HepG2 (cell line): ENCODE measurements around the gene COL8A1. TPM values are rescaled to one million over a fixed set of nuclear protein-coding genes. Genes with fewer than 3 reads are reported as not detected.

ENCODE experiments used
- ATAC-seq: fragments of 200-7000 bp; cut with Tn5 transposase; 3 replicates; pipeline ENCODE4 v1.9.1; 2020; ENCODE audit warnings: mild to moderate bottlenecking, moderate library complexity
- BruUV-seq: library from RNA; stranded (reverse); fragments of 400-500 nt; replicated peaks from 2 replicates; lab custom pipeline; 2021; lab: Mats Ljungman, UMichigan
- CTCF ChIA-PET: fragments of 300-600 bp; formaldehyde crosslinking; extraction: SDS; loops from one replicate; lab custom pipeline; 2021; ENCODE audit warnings: low total read pairs, inconsistent platforms, low intra/inter-chr PET ratio; lab: Yijun Ruan, JAX
- POLR2A ChIA-PET: fragments of 350-600 bp; sonication (Branson Sonifier 250); formaldehyde crosslinking; loops from one replicate; lab custom pipeline; 2020; ENCODE audit warnings: antibody characterized with exemption, inconsistent platforms; lab: Yijun Ruan, JAX
- DNase-seq: peaks from one replicate; pipeline ENCODE4 v3.0.0-alpha.2; 2015; ENCODE audit warnings: low spot score
- FAIRE-seq: peaks from 3 replicates; lab custom pipeline; 2011; peaks lifted over from hg19 to GRCh38; lab: Jason Lieb, UNC
- H2AFZ ChIP-seq: one replicate; pipeline ENCODE4 v1.6.1; 2011; ENCODE audit warnings: low read length, inconsistent platforms
- H3K27ac ChIP-seq: fragments of 300-600 bp; 3 replicates; pipeline ENCODE4 v1.8.0; 2011; ENCODE audit warnings: mixed run types, mild to moderate bottlenecking, mixed read lengths, low read length, inconsistent platforms; ENCODE audit not compliant: insufficient read depth; ENCODE audit errors: extremely low read length
- H3K27me3 ChIP-seq, 2 experiments: fragments of 200-600 bp in 1 of 2; 2 replicates in 1 of 2; 3 replicates in 1 of 2; pipeline versions ENCODE4 v1.6.0 to v1.8.0; 2011; ENCODE audit warnings: low read length in 2 of 2, mild to moderate bottlenecking in 2 of 2, moderate library complexity in 2 of 2, inconsistent platforms in 1 of 2; ENCODE audit not compliant: insufficient read depth in 2 of 2, control insufficient read depth in 1 of 2
- H3K36me3 ChIP-seq, 2 experiments: fragments of 200-600 bp in 1 of 2; replicated peaks in 1 of 2; 2 replicates in 1 of 2; 3 replicates in 1 of 2; pipeline versions ENCODE4 v1.5.1 to v1.8.0; 2011; ENCODE audit warnings: low read length in 2 of 2, inconsistent platforms in 1 of 2; ENCODE audit not compliant: insufficient read depth in 2 of 2, control insufficient read depth in 1 of 2
- H3K4me1 ChIP-seq: 2 replicates; pipeline ENCODE4 v1.5.1; 2012; ENCODE audit warnings: low read length, inconsistent platforms; ENCODE audit not compliant: insufficient read depth
- H3K4me2 ChIP-seq: 2 replicates; pipeline ENCODE4 v1.6.0; 2011; ENCODE audit warnings: low read depth, low read length, inconsistent platforms
- H3K4me3 ChIP-seq, 3 experiments: fragments of 200-600 bp in 1 of 3; sonication (generic), shearing (Covaris generic) in 1 of 3; replicated peaks in 1 of 3; 2 replicates each; pipeline ENCODE4 v1.5.1; 2011 to 2016; ENCODE audit warnings: low read length in 3 of 3, inconsistent platforms in 2 of 3, low read depth in 2 of 3, mild to moderate bottlenecking in 2 of 3, control low read depth in 1 of 3, mixed read lengths in 1 of 3; ENCODE audit not compliant: insufficient read depth in 1 of 3
- H3K79me2 ChIP-seq: one replicate; pipeline ENCODE4 v1.6.1; 2011; ENCODE audit warnings: low read length, inconsistent platforms; ENCODE audit not compliant: insufficient read depth
- H3K9ac ChIP-seq: 2 replicates; pipeline ENCODE4 v1.6.0; 2011; ENCODE audit warnings: mild to moderate bottlenecking, low read depth, low read length, inconsistent platforms; ENCODE audit not compliant: insufficient read depth
- H3K9me3 ChIP-seq: 2 replicates; pipeline ENCODE4 v1.5.1; 2012; ENCODE audit warnings: mild to moderate bottlenecking, low read length
- H4K20me1 ChIP-seq: 2 replicates; pipeline ENCODE4 v1.6.0; 2011; ENCODE audit warnings: inconsistent platforms, mild to moderate bottlenecking, low read length, moderate library complexity; ENCODE audit not compliant: insufficient read depth
- CREB1 ChIP-seq, 2 experiments: fragments of 450-650 bp in 1 of 2; IDR thresholded peaks; 2 replicates each; pipeline ENCODE4 v1.6.1; 2016 to 2017; ENCODE audit warnings: control low read depth in 1 of 2, mild to moderate bottlenecking in 1 of 2, missing compliant biosample characterization in 1 of 2, missing genetic modification characterization in 1 of 2
- GATAD1 ChIP-seq: IDR thresholded peaks from 2 replicates; pipeline ENCODE4 v1.6.1; 2016; ENCODE audit warnings: missing genetic modification reagents, missing compliant biosample characterization
- JUNB ChIP-seq: sonication (generic); formaldehyde crosslinking; IDR thresholded peaks from 2 replicates; pipeline ENCODE4 v1.8.0; 2022; ENCODE audit warnings: missing genetic modification reagents, mild to moderate bottlenecking, borderline replicate concordance
- KAT8 ChIP-seq: IDR thresholded peaks from 2 replicates; pipeline ENCODE4 v1.6.1; 2016; ENCODE audit warnings: missing genetic modification reagents, missing compliant biosample characterization
- MIXL1 ChIP-seq: IDR thresholded peaks from 2 replicates; pipeline ENCODE4 v1.6.1; 2016
- NCOA1 ChIP-seq: sonication (generic); formaldehyde crosslinking; IDR thresholded peaks from 2 replicates; pipeline ENCODE4 v1.9.0; 2021; ENCODE audit warnings: missing genetic modification reagents
- NFE2L1 ChIP-seq: sonication (generic); formaldehyde crosslinking; IDR thresholded peaks from 2 replicates; pipeline ENCODE4 v1.4.0; 2020; ENCODE audit warnings: missing genetic modification reagents, mild to moderate bottlenecking, borderline replicate concordance
- PITX1 ChIP-seq: sonication (generic); formaldehyde crosslinking; IDR thresholded peaks from 2 replicates; pipeline ENCODE4 v1.5.1; 2020; ENCODE audit warnings: mild to moderate bottlenecking, missing genetic modification reagents
- RAD51 ChIP-seq: fragments of 450-650 bp; IDR thresholded peaks from 2 replicates; pipeline ENCODE4 v1.6.1; 2016; ENCODE audit warnings: borderline replicate concordance
- SMYD3 ChIP-seq: sonication (generic); formaldehyde crosslinking; IDR thresholded peaks from 2 replicates; pipeline ENCODE4 v1.8.1; 2023; ENCODE audit warnings: mild to moderate bottlenecking, missing genetic modification reagents
- ZNF768 ChIP-seq: sonication (generic); formaldehyde crosslinking; IDR thresholded peaks from 2 replicates; pipeline ENCODE4 v1.4.0; 2020; ENCODE audit warnings: missing genetic modification reagents
- ZNF850 ChIP-seq: sonication (generic); formaldehyde crosslinking; conservative IDR thresholded peaks from 2 replicates; pipeline ENCODE4 v1.9.0; 2021; ENCODE audit warnings: mild to moderate bottlenecking, missing genetic modification reagents
- WGBS: methylation state at CpG from one replicate; pipeline ENCODE4 v1.1.6; 2017; ENCODE audit warnings: low lambda C conversion rate; 5-methylcytosine and 5-hydroxymethylcytosine counted together
- in situ Hi-C: cut with HindIII; loops from 2 replicates; pipeline ENCODE4 v1.10.0; 2017; ENCODE audit warnings: low pct_unique_long_range_greater_than_20kb; ENCODE audit not compliant: extremely low pct_ligation_motif_present
- intact Hi-C: fragments of 100-400 bp; cut with micrococcal nuclease; formaldehyde crosslinking; loops from one replicate; pipeline ENCODE4 v1.10.0; 2022; ENCODE audit not compliant: unreplicated experiment
- polyA plus RNA-seq, 8 experiments: library from polyadenylated mRNA; depleted of rRNA in 3 of 8; stranded (reverse) in 7 of 8; unstranded in 1 of 8; fragments of >200 nt; fragmentation: Illumina TruSeq in 4 of 8; extraction: Trizol in 4 of 8; gene quantifications; 2 replicates each; pipeline versions ENCODE4 v1.2.1 to v1.2.3, GENCODE V29; 2011 to 2016; ENCODE audit warnings: low read depth in 4 of 8, missing spikeins in 1 of 8, mixed read lengths in 1 of 8; ENCODE audit not compliant: insufficient read depth in 1 of 8
- total RNA-seq, 5 experiments: library from RNA; depleted of rRNA; stranded (reverse); fragments of >200 nt; fragmentation: Illumina TruSeq; extraction: Trizol; gene quantifications; 2 replicates each; pipeline ENCODE4 v1.2.3, GENCODE V29; 2016; ENCODE audit warnings: low read depth in 1 of 5
- TF ChIP-seq, protein P1 (sequence below): sonication (generic); formaldehyde crosslinking; IDR thresholded peaks from 2 replicates; pipeline ENCODE4 v1.4.0; 2020; ENCODE audit warnings: missing genetic modification reagents; ENCODE audit errors: not compliant biosample characterization
- TF ChIP-seq, protein P2 (sequence below): sonication (generic); formaldehyde crosslinking; IDR thresholded peaks from 2 replicates; pipeline ENCODE4 v1.9.0; 2021; ENCODE audit warnings: missing genetic modification reagents, mild to moderate bottlenecking, borderline replicate concordance
- TF ChIP-seq, protein P3 (sequence below): sonication (generic); formaldehyde crosslinking; IDR thresholded peaks from 2 replicates; pipeline ENCODE4 v1.5.1; 2020; ENCODE audit warnings: missing genetic modification reagents, mild to moderate bottlenecking, borderline replicate concordance
- TF ChIP-seq, protein P4 (sequence below): sonication (generic); formaldehyde crosslinking; IDR thresholded peaks from 2 replicates; pipeline ENCODE4 v1.5.0; 2020; ENCODE audit warnings: mild to moderate bottlenecking, missing genetic modification reagents, moderate library complexity

The COL8A1 gene
- total and polyA plus RNA-seq, 2 of the 13 experiments (the other 11 are each of a cell fraction or from before 2014, with no cell fraction given) = not detected

DNA sequence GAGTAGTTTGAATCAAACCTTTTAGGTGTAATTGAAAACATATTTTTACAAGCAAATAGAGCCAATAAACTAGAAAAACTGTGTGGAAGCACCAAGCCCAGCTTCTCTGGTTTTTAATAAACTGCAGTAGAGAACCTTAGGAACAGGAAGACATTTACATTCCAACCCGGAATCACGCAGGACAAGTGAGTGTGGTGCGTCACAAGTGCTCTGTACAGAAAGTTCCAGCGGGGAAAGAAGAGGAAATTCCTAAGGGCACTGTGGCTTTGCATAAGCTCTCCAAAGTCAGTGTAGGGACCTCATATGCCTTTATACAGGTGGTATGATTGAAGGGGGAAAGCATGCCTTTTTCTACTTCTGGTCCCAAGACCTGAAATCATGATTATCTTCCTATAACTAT is 21.6 kb downstream of the COL8A1 start (continued):
- TF ChIP-seq KAT8 = no peak

DNA sequence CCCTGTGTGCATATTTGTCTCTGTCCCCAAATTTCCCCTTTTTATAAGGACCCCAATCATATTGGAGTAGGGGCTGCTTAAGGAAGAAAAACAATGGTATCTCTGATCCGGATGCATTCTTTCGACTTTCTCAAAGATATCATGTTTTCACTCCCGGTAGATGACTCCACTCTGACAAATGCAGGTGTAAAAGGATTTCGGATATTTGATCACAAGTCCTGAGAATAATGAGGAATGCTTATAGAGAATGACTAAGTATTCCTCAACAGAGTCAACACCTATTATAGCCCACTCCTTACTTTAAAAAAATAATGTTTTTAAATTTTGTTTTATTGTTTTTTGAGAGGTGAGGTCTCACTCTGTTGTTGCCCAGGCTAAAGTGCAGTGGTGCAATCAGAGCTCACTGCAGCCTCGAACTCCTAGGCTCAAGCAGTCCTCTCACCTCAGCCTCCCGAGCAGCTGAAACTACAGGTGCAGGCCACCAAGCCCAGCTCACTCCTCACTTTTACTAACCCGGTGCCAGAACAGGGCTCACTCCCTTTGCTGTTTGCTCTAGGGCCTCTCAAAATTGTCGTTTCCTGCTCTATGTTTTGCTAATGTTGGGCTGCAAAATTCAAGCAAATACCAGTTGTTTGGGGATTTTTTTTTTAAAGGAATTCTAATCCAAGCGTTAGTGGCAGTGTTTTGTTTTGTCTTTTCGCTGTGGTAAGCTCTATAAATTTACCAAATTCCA is 24.6 kb downstream of the COL8A1 start:
- DNase-seq = no peak
- no peak for ATAC-seq
- Histone ChIP-seq H3K4me1 (no peaks in the 10 kb centered on the region), H4K20me1 (no peaks in the 10 kb centered on the region), H3K9ac (no peak overlapping the region), H3K79me2 (no peaks in the 10 kb centered on the region), H2AFZ (no peak overlapping the region), H3K9me3 (no peaks in the 10 kb centered on the region), H3K27ac (no peak overlapping the region), H3K27me3 (no peaks in the 10 kb centered on the region), H3K4me2 (no peak overlapping the region), H3K4me3 (no peak overlapping the region), H3K36me3 (no peaks in the 10 kb centered on the region)
- intact Hi-C loops = no loop called here
- FAIRE-seq = no peak
- in situ Hi-C loops = no loop called here
- ChIA-PET CTCF (no interaction called here), POLR2A (no interaction called here)
- no TSS peak for BruUV-seq
- WGBS = 7% methylated on average over 10 of the region's 10 CpGs
- TF ChIP-seq SMYD3 = no peak
- no peak for TF ChIP-seq JUNB (CRISPR knock-in tag)
- no peak for TF ChIP-seq PITX1 (CRISPR knock-in tag)
- TF ChIP-seq ZNF850 (CRISPR knock-in tag) = no peak
- no peak for TF ChIP-seq ZNF768 (CRISPR knock-in tag)
- TF ChIP-seq, protein P1, sequence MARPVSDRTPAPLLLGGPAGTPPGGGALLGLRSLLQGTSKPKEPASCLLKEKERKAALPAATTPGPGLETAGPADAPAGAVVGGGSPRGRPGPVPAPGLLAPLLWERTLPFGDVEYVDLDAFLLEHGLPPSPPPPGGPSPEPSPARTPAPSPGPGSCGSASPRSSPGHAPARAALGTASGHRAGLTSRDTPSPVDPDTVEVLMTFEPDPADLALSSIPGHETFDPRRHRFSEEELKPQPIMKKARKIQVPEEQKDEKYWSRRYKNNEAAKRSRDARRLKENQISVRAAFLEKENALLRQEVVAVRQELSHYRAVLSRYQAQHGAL = no peak
- TF ChIP-seq CREB1 (IDR thresholded peaks at IDR 0.05) = no peak
- no peak for TF ChIP-seq CREB1 (CRISPR knock-in tag; IDR thresholded peaks at IDR 0.05)
- TF ChIP-seq, protein P2, sequence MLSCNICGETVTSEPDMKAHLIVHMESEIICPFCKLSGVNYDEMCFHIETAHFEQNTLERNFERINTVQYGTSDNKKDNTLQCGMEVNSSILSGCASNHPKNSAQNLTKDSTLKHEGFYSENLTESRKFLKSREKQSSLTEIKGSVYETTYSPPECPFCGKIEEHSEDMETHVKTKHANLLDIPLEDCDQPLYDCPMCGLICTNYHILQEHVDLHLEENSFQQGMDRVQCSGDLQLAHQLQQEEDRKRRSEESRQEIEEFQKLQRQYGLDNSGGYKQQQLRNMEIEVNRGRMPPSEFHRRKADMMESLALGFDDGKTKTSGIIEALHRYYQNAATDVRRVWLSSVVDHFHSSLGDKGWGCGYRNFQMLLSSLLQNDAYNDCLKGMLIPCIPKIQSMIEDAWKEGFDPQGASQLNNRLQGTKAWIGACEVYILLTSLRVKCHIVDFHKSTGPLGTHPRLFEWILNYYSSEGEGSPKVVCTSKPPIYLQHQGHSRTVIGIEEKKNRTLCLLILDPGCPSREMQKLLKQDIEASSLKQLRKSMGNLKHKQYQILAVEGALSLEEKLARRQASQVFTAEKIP = no peak
- no peak for TF ChIP-seq NFE2L1 (CRISPR knock-in tag)
- no peak for TF ChIP-seq MIXL1 (CRISPR knock-in tag)
- TF ChIP-seq, protein P3, sequence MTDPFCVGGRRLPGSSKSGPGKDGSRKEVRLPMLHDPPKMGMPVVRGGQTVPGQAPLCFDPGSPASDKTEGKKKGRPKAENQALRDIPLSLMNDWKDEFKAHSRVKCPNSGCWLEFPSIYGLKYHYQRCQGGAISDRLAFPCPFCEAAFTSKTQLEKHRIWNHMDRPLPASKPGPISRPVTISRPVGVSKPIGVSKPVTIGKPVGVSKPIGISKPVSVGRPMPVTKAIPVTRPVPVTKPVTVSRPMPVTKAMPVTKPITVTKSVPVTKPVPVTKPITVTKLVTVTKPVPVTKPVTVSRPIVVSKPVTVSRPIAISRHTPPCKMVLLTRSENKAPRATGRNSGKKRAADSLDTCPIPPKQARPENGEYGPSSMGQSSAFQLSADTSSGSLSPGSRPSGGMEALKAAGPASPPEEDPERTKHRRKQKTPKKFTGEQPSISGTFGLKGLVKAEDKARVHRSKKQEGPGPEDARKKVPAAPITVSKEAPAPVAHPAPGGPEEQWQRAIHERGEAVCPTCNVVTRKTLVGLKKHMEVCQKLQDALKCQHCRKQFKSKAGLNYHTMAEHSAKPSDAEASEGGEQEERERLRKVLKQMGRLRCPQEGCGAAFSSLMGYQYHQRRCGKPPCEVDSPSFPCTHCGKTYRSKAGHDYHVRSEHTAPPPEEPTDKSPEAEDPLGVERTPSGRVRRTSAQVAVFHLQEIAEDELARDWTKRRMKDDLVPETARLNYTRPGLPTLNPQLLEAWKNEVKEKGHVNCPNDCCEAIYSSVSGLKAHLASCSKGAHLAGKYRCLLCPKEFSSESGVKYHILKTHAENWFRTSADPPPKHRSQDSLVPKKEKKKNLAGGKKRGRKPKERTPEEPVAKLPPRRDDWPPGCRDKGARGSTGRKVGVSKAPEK (CRISPR knock-in tag) = no peak
- no peak for TF ChIP-seq NCOA1 (CRISPR knock-in tag)
- TF ChIP-seq, protein P4, sequence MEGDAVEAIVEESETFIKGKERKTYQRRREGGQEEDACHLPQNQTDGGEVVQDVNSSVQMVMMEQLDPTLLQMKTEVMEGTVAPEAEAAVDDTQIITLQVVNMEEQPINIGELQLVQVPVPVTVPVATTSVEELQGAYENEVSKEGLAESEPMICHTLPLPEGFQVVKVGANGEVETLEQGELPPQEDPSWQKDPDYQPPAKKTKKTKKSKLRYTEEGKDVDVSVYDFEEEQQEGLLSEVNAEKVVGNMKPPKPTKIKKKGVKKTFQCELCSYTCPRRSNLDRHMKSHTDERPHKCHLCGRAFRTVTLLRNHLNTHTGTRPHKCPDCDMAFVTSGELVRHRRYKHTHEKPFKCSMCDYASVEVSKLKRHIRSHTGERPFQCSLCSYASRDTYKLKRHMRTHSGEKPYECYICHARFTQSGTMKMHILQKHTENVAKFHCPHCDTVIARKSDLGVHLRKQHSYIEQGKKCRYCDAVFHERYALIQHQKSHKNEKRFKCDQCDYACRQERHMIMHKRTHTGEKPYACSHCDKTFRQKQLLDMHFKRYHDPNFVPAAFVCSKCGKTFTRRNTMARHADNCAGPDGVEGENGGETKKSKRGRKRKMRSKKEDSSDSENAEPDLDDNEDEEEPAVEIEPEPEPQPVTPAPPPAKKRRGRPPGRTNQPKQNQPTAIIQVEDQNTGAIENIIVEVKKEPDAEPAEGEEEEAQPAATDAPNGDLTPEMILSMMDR (CRISPR knock-in tag) = no peak
- no peak for TF ChIP-seq RAD51
- no peak for TF ChIP-seq GATAD1 (CRISPR knock-in tag)
